GM18505 (cell line): ENCODE data around the gene AJM1.
"Not testable (repeated sequence)": the region's sequence is repeated elsewhere in the genome, so short reads cannot be mapped to it uniquely, and the experiment has no call there.

Source experiments
- ATAC-seq: cut with Tn5 transposase; IDR thresholded peaks from one replicate; pipeline ENCODE4 v1.9.1; 2021; ENCODE audit not compliant: unreplicated experiment
- POLR2A ChIP-seq: IDR thresholded peaks from 4 replicates; pipeline ENCODE4 v1.6.1; 2011; ENCODE audit warnings: borderline replicate concordance; ENCODE audit not compliant: insufficient read depth, insufficient read length; ENCODE audit errors: extremely low read depth

AJM1 gene

DNA sequence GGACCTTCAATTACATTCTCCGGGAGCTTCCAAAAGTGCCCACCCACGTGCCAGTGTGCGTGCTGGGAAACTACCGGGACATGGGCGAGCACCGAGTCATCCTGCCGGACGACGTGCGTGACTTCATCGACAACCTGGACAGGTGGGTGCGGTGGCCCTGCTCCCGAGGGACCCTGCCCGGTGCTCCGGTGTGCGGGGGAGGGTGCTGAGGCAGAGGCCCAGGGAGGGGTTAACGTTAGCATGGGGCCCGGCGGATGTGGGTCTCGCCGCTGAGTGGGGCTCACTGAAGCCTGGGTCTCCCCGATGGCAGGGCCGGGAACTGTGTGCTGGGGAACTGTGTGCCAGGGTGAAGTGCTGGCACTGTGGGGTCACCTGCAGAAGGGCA is 10.6 kb upstream of the AJM1 start:
- TF ChIP-seq POLR2A, result no peak
- ATAC-seq, result no peak

DNA sequence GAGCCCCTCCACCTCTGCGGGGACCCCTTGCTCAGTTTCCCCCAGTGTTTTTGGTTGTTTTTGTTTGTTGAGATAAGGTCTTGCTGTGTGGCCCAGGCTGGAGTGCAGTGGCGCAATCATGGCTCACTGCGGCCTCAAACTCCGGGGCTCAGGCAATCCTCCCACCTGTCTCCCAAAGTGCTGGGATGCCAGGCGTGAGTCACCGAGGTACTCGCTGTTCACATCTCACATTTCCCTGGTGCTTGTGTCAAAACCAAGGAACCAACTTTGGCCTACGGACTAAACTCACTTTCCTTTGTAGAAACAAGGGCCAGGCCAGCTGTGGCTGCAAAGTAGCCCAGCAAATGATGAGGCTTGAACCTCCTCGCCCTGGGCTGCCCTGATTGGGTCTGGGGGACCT is 9.7 kb upstream of the AJM1 start:
- ATAC-seq, result no peak
- no peak for TF ChIP-seq POLR2A

DNA sequence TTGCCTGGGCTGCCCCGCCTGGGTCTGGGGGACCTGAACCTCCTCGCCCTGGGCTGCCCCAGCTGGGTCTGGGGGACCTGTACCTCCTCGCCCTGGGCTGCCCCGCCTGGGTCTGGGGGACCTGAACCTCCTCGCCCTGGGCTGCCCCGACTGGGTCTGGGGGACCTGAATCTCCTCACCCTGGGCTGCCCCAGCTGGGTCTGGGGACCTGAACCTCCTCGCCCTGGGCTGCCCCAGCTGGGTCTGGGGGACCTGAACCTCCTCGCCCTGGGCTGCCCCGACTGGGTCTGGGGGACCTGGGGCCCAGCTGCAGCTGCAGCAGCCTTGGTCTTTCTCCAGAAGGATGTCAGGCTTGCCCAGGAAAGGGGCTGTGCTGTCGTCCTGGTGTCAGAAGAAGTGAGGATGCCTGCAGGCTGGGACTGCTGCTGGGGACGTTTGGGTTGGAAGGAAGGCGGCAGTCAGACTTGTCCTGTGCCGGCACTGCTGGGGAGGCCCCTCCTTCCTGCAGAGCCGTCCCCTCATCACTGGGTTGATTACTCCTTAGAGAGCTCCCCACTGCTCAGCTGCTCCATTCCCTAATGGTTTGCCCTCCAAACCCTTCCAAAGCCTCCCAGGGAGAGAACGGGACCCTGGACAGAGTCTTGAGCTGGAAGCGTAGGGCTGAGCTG is 8.8 kb upstream of the AJM1 start:
- not testable (repeated sequence) for ATAC-seq

DNA sequence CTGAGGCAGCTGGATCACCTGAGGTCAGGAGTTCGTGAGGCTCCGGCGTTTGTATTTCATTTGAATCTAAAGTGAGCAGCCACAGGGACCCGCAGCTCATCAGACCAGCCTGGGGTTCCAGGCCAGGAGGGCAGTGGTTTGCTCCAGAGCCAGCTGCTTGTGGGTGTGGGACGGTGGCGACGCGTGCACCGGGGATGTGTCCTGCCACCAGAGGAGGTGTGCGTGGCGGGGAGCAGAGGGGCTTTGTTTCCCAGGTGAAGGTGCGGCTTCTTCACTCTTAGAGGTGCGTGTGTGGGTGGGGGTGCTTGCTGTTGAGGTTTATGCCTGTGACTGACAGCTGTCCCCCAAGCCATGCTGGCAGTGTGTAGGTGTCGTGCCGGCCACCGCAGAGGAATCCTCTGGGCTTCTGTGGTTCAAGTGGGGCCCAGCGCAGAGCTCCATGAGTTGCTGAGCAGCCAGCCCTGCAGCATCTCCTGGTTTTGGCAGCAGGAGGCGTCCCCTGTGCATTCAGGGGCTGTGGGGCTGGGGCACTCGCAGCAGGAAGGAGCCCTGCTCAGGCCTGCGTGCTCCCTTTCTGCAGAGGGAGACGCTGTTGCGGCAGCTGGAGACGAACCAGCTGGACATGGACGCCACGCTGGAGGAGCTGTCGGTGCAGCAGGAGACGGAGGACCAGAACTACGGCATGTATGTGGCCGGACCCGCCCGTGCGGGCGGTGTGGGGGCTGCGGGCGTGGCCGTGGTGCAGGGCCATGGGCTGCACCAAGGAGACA is 6.9 kb upstream of the AJM1 start:
- TF ChIP-seq POLR2A, result no peak
- no peak for ATAC-seq

DNA sequence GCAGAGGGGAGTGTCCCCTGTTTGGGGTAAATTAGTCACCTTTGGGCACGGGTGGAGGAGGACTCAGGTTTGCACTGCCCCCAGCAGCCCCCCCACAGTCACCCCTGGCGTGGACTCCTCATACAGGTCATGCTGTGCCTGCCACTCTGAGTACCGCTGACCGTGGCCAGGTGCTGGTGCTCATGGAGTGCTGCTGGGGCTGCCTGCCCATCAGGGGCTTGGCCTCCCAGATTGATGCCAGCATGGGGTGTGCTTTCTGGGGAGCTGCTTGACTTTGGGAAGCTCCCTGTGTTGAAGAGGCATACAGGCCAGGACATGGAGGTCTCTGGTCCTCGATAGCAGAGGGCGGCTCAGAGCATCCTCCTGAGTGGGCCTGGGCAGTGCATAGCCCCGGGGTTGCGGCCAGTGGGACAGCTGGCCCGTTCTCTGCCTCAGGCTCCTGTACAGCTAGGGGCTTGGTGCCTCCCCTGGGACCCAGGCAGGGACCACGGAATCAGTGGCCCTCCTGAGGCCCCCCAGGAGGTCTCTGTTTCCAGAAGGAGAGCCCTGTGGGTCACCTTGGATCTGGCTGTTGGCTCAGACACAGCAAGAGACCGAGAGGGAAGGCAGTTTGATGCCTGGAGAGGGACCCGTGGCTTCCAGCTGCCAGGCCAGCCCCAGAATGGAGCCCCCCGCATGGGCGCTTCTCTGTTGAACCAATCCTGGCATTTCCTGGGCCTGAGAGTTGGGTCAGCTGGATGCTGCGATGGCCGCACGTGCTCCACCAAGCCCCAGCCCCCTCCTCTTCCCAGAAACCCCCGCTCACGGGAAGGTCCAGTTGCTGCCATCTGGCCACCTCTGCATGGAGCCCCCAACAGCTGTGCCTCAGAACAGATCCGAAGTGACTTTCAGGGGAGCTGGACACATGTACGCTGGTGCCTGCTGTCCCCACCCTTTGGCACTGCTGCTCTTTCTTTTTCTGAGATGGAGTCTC is 6.1 kb upstream of the AJM1 start:
- TF ChIP-seq POLR2A, result no peak
- no peak for ATAC-seq

DNA sequence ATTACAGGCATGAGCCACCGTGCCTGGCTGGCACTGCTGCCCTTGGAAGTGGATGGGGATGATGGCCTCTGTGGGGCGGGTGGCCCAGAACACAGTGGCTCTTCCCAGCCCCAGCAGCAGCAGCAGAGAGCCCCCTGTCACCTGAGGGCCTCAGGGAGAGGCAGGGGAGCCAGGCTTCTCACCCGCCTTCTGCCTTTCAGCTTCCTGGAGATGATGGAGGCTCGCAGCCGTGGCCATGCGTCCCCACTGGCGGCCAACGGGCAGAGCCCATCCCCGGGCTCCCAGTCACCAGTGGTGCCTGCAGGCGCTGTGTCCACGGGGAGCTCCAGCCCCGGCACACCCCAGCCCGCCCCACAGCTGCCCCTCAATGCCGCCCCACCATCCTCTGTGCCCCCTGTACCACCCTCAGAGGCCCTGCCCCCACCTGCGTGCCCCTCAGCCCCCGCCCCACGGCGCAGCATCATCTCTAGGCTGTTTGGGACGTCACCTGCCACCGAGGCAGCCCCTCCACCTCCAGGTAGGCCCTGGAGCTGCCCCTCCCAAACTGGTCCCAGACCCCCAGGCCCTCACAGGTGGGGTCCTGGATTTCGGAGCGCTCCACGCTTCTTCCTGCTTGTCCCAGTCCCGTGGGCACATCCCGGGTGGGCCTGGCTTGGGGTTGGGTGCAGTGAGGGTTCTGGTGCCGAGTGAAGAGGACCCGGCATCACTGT is 5.0 kb upstream of the AJM1 start:
- no peak for ATAC-seq
- TF ChIP-seq POLR2A, result no peak

DNA sequence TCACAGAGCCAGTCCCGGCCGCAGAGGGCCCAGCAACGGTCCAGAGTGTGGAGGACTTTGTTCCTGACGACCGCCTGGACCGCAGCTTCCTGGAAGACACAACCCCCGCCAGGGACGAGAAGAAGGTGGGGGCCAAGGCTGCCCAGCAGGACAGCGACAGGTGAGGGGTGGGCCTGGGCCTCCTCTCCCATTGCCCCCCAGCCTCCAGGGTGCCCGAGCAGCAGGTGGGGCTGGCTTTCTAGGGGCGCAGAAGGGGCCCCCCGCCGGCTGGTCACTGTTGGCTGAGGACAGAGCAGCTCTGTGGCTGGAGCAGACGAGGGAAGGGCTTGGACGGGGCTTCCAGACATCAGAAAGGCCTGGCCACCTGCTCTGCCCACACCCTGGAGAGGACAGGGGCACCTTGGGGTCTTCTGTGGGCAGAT is 4.4 kb upstream of the AJM1 start:
- ATAC-seq, result not testable (repeated sequence)

DNA sequence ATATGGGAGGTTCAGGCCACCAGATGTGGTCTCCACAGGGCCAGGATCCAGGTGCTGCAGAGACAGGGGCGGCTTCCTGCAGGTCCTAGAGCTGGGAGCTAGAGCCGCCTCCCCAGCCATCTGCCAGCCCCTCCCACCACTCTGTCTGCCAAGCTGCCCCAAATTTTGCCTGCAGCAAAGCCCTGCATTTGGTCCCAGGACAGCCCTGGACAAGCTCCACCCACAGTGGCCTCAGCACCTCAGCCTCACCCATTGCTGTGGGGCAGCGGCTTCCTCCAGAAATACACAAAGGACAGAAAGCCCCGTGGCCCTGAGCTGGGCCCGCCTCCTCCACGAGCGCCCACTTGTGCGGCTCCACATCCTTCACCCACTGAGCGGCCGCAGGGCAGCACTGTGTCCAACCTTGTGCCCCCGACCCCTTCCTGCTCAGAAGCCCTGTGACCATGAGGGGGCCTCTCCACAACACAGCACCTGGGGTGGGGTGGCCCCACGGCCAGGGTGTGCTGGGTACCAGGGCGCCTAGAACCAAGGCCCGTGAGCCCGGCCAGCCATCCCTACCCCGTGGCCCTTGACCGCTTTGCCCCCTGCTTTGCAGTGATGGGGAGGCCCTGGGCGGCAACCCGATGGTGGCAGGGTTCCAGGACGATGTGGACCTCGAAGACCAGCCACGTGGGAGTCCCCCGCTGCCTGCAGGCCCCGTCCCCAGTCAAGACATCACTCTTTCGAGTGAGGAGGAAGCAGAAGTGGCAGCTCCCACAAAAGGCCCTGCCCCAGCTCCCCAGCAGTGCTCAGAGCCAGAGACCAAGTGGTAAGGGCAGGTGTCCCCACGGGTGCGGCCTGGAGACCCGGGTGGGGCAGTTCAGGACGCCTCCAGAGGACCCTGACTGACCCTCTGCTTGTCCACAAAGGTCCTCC is 3.7 kb upstream of the AJM1 start:
- no peak for TF ChIP-seq POLR2A

DNA sequence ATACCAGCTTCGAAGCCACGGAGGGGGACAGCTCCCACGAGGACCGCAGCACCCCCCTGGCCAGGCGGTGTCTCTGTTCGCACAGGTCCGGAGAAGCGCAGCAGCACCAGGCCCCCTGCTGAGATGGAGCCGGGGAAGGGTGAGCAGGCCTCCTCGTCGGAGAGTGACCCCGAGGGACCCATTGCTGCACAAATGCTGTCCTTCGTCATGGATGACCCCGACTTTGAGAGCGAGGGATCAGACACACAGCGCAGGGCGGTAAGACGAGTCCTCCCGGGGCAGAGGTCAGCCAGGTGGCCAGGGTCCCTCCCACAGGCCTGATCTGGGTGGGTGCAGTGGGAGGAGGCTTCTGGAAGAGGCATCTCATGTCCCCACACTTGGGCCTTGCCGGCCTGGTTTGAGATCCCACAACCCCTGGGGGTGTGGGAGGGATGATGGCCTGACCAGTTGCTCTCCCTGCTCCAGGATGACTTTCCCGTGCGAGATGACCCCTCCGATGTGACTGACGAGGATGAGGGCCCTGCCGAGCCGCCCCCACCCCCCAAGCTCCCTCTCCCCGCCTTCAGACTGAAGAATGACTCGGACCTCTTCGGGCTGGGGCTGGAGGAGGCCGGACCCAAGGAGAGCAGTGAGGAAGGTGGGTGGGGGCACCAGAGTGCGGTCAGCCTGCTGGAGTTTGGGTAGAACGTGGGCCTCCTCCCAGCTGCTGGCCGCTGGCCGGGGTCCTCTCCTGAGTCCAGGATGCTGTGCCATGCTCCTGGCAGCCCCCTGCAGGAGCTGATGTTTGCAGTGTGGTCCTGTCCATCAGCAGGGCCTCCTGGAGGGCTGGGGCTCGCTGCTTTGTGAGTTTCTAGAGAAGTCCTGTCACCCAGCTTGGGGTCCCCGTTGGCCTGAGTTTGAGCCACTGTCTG is 2.8 kb upstream of the AJM1 start:
- TF ChIP-seq POLR2A, result no peak
- ATAC-seq, result no peak

More for the DNA sequence above, 3.7 kb upstream of the AJM1 start:
- ATAC-seq, result no peak

DNA sequence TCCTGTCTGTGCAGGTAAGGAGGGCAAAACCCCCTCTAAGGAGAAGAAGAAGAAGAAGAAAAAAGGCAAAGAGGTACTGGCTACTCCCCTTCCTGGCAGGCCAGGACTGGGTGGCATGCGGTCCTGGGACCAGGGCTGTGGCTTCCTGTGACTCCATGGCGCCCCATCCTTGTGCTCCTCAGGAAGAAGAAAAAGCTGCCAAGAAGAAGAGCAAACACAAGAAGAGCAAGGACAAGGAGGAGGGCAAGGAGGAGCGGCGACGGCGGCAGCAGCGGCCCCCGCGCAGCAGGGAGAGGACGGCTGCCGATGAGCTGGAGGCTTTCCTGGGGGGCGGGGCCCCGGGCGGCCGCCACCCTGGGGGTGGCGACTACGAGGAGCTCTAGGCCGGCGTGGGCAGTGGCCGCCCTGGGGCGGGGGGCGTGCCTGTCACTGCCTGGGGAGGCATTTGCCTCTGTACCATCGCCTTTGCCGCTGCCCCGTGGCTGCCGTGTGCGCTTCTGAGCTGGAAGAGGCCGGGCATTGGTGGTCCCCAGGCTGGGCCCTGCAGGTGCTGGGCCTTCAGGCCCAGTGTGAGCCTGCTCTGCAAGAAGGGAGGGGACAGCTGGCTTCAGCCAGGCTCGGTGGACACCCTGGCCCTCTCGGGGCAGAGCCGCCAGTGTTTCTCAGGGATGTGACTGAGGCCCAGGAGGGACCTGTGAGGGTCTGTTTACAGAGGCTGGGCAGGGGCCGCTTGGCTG is 2.0 kb upstream of the AJM1 start:
- ATAC-seq, result no peak
- no peak for TF ChIP-seq POLR2A
